UCSD-AML1 (cell line): ENCODE results near the gene GRAMD1B.

Experiments
- DNase-seq: peaks from one replicate; lab custom pipeline; 2025; ENCODE audit not compliant: unreplicated experiment; lab: John Stamatoyannopoulos, UW

The GRAMD1B gene

DNA sequence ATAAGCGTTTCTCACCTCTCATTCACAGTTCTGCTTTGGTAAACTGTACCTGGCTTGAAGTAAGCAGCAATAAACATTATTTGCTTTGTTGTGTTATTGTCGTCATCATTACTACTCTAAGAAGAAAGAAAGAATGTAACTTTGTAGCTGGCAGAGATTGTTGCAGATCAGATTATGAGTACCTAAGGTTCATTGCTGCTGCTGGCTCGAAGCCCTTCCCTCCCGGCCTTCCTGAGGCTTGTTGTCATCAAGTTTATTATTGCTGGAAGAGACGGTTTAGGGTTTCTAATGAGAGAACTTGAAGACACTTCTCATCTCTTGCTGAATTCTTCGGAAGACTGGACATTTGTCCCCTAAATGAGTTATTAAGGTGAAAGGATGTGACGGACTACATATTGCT lies 101.3 kb downstream of the GRAMD1B start:
- no peak for DNase-seq

DNA sequence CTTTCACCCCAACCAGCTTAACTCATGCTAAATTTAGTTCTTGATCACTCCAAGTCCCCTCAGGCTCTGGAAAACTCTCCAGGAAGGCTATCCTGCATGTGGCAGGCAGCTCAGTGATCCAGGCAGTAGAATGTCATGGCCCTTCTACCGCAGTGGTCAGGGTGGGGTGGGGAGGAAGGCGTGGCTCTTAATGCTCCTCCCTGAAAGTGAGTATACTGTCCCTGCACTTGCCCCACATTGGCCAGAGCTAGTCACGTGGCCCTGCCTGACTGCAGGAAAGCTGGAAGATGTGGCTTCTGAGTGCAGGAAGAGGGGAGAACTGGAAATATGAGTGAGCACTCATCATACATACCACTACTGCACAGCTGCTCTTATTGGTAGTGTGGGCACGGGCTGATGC lies 102.1 kb downstream of the GRAMD1B start:
- no peak for DNase-seq

DNA sequence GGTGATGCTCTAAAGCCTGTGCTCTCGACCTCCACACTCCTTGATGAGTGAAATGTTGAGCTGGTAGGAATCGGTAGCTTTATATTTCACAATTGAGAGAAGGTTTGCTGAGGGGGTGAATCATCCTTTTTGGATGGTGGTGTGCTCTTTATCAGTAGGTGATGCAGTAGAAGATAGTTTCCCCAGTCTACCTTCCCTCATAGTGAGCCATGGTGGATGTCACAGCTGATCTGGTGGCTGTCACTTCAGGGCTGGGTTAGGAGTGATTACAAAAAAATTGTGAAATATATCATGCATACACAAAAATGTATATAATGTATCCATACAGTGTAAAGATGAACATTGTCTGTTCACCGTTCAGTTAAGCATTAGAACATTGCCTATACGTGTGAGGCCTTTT lies 105.3 kb downstream of the GRAMD1B start:
- no peak for DNase-seq

DNA sequence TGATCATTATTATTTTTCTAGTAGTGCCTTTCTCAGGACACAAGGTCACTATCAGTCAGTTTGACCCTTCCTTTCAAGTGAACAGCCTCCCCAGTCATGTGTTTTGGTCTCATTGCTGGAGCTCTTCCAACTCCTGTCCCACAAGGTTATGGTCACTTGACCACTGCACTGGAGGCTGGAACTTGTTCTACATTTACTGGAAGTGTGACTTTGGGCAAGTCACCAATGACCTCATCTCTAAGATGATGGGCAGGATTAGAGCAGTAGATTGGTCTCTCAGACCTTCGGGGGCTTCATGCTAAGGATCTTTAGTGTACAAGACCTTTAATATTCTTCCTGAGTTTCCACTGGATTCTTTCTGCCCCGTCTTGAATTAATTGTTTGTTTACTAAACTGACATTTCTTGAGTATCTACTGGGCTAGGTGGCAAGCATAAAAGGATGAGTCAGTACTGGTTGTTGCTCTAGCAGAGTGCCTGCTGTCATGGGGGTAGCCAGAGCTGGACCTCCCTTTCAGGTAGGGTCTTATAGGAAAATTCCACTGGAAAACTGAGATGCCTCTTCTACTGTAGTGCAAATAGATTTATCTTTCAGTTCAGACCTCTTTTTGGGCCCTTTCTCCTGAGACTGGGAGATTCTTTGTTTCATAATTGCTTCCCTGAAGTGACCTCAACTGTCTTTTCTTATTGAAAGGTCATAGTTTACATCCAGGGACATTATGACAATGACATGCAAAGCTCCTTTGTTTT lies 106.8 kb downstream of the GRAMD1B start:
- no peak for DNase-seq

DNA sequence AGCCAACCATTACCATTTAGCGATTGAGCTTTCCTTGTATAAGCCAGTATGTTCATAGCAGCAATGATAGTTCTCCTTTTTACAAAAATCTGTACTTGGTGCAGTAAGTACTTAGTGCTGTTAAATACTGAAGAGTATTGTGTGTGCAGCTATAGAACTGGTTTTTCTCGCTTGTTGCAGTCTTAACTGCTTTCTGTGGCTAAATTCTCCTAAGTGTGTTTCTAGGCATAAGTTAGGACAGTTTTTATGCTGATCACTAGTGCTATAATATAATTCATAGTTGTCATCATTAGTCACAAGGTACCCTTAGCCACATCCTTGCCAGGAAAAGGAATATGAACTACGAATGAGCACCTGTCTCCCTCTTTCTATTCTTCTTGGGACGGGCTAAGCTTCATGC lies 107.7 kb downstream of the GRAMD1B start:
- DNase-seq, result no peak

DNA sequence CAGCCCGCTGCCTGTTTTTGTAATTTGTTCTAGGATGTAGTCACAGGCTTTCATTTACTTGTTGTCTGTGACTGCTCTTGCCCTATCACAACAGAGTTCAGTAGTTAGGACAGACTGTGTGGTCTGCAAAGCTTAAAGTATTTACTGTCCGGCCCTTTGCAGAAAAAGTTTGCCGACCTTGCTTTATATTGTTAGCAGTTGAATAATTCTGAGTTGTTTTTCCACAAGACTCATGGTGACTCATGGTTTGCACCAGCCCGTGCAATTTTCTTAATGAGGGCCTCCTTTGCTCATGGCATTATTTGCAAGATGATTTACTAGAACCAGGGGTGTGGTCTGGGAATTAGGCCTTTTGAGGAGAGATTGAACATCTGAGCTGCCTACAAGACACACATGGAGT lies 113.7 kb downstream of the GRAMD1B start:
- DNase-seq, result no peak

DNA sequence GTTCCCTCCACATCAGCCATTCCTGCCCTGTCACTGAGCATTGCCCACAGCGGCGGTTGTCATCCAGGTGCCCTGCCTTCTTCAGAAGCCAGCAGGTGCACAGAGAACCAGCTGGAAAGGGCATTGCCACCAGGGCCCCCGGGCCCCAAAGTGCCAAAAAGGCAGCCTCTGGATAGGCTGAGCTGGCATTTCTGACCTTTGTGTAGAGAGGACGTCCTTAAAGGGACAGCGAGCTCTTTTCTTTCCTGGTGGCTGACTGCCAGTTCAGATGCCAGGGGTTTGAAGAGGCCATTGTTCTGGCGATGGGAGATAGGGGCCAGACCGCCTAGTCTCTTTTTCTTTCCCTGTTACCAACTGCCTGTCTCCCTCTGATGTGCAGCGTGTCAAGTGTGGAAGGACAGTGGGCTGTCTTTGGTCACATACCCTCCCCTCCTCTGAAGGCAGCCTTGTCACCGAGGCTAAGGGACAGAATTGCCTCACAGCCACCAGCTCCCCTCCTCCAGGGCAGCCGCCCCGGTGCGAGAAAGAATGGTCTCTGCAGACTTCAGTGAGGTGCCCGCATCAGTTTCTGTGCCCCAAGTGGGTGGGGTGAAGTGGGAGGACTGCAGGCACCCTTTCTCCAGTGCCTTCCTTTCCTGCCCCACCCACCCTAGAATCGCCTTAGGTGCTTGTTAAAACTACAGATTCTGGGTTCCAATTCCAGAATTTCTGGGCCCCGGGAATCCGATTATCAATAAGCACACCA lies 114.7 kb downstream of the GRAMD1B start:
- no peak for DNase-seq

DNA sequence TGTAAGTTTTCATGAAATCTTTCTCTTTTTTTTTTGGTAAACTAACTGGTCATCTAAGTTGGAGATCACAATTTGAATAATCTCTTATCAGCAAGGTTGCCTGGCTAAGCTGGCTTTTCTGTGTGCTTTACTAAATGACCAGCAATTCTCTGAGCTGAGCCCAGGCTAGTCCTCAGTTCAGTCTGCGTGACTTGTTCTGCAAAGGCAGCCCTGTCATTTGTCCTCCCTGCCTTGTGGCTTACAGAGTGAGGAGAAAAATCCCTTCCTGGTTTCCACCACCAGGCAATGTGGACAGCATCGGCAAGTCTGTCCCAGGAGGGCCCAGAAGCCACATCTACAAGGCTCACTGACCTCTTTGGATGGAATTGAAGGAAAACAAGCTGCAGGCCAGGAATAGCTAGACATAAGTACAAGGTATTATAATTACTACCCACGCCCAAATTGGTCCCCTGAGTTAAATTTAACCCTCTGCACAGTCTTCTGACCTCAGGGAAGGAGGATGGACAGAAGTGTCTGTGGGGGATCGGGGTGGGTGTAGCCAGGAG lies 115.7 kb downstream of the GRAMD1B start:
- no peak for DNase-seq

DNA sequence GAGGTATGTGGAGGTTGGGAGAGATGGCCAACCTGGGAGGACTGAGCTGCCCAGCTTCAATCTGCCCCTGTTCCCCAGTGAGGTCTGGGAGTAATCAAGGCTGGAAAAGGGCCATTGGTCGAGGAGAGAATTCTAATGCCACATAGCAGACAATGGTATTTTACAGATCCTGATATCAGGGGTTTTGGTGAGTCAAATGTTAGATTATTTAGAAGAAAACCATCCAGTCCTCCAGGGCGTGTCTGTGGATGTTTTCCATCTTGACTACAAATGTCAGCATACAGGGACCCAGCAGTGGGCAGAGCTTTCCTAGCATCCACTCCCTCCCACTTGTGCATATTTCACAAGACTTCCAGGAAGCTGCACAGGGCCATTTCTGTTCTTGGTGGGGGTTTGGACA lies 116.4 kb downstream of the GRAMD1B start:
- DNase-seq, result no peak

DNA sequence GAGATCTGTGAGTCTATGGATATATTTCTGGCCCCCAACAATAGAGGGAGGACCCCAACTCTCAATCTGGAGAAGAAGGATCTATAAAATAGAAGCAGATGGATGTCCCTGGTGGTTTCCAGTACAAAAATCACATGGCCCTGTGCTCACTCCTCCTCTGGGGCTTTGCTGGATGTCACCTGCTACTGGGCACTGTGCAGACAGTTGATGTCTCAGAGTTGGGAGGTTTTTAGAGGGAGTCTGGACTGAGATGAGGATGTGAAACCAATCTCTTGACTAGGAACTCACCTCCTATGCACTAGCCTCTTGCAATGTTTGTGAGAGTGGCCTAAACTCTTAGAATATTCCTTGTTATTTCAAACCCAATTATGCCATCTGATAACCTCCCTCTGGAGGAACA lies 117.1 kb downstream of the GRAMD1B start:
- no peak for DNase-seq

DNA sequence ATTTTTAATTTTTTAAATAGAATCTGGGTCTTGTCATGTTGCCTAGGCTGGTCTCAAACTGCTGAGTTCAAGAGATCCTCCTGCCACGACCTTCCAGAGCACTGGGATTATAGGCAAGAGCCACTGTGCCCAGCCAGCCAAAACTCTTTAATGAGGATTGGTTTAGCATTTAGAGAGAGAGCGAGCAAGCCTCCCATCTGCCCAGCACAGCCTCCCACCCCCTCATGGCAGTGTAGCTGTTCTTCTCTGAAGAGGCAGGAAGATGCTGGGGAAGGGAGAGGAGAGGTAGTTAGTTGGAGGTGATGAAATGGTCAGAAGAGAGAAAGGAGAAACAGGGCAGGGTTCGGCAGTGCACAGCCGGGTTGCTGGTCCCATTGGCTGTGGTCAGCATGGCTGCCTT lies 118.7 kb downstream of the GRAMD1B start:
- no peak for DNase-seq

DNA sequence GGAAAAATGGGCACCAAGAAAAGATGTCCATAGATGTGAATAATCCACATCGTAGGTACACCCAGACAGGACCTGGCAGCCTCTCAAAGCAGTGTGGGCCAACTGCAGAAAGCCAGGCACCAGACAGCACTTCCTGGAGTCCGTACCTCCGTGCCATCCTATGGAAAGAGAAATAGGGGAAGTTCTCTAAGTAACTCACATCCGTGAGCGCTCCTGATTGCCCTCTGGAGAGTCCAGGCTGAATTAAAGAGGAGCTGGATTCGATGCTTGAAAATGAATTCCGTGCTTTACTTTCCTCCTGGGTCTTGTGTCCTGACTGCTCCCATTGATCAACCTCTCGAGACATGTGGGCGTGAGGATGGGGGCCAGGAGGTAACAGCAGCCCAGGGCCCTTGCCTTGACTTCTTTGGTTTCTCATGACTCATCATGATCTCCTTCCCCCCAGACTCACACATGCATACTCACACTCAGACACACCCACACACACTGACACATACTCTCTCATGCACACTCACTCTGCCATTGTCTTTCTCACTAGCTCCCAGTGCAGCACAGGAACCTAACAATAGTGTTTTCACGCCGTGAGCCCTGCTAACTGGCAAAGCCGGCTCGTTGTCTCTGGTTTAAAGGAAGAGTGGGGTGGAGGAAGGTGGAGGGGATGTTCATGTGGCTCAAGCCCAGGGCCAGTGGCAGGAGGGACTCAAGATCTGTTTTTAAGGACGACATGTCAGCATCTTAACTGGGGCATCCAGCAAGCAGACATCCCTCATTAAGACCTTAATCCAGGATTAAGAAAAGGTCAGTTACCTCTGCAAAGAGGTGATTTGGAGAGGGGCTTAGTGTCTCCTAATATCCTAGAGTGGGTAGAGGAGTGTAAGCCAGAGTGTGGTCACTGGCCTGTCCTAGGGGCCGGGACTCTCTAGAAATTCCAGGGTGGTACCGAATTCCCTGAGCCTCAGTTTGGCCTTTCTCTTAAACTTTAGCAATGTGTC lies 120.2 kb downstream of the GRAMD1B start:
- no peak for DNase-seq

DNA sequence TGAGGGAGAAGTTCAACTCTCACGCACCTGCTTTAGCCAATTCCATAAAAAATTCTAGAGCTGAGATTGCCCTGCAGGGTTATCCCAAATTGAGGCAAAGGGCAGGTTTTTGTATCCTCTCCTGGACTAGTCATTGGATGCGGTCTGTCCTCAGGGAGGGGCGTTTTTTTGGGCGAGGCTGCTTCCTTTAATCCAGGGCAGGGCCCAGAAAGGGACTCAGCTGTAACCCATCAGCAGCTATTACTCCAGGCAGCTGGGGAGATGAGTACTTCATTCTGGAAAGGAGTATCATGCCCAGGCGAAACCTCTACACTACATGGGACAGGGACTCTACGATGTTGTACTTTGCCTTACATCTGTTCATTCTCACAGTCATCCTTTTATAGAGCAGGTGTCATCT lies 121.0 kb downstream of the GRAMD1B start:
- DNase-seq, result no peak

DNA sequence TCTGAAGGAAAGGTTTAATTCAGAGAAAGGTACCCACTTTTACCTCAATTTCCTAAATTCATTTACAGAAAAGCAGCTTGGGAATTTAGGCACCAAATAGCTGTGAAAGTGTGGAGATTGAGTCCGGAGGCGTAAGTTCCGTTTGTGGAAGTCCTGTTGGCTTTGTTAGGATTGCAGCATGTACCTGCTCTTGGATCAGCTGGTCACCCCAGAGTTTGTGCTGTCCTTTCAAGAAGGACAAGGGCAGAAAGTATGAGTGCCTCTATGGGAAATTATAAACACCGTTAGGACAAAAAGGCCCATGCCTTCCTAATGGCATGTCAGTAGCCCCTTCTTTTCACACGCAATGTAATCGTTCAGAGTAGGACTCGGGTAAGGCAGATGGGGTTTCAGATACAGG lies 126.6 kb downstream of the GRAMD1B start:
- DNase-seq, result no peak

DNA sequence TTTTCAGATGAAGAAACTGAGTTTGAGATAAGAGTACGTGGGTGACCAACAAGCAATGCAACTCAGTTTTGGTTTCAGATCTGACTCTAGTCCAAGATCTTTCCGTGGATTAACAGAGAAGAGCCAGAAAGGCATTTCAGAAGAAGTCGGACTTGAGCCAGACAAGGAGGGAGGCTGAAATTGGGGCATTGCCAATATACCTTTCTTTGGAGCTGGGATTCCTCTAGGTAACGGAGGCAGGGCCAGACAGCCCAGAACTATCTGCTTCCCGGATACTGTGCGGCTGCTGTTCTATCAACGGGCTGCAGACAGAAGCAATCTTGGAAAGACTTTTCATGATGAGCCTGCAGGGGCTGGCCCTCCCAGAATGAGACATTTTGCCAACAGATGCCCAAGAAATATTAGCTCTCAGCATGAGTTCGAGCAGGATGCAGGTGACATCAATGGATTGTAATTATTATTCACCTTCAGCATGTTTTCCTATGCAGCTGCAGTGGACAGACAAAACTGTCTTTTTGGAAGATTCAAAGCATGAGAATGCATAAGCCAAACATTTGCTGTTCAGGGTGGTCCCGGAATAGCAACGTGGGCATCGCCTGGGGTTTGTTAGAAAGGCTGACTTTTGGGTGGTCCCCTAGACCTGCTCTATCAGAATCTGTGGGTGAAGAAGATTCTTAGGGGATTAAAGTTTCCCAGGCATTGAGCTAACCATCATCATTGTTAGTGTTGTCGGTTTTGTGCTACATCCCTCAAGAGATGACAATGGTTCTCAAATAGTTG lies 128.7 kb downstream of the GRAMD1B start:
- no peak for DNase-seq

DNA sequence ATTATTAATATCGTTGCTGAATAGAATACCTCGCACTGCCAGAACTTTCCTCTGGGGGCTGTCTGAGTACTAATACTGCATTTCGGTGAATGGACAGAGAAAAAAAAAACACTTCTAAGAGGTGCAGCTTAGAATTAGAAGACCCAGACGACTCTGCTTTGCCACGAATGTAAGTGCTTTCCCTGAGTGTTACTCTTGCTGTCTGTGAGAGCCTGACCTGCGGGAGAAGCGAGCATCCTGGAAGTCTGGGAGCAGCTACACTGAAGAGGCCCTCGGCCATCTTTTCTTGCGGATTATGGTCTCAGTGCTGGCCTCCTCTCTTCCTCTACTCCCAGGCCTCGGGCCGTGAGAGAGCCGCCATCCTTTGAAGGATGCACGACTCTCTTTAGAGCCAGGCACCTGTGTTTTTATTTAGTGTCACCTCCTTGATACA lies 129.5 kb downstream of the GRAMD1B start:
- DNase-seq, result no peak

DNA sequence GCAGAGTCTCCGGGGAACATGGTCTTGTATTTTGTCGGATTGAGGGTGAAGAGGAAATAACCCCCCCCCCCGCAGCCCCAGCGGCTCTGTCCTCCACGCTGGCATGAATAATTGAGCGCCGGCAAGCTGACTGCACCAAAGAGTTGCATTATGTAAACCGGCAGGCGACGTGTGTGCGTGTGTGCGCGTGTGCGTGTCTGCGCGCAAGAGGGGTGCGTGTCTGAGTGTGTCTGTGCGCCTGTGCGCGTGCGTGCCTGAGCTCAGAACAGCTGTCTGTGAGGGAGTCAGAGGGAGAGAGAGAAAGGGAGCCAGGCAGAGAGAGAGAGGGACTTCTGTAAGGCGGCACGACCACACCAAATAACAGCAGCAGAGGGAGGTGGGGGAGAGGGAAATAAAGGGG lies 129.9 kb downstream of the GRAMD1B start:
- no peak for DNase-seq

DNA sequence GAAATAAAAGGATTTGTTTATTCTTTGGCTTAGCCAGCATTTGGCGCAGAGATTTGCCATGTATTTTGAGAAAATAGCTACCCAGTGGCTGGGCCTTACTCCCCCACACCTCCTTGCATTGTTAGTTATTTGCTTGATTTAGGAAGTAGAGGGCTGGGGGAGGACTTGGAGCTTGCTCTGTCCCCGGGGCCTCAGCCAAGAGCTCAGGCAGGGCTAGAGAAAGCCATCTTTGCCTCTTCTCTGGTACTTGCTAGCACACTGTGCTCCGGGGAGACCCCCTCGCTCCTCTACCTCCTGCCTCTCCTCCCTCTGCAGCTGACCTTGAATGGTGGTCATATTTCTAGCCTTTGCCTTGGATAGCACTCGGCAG lies 131.3 kb downstream of the GRAMD1B start:
- DNase-seq, result no peak

DNA sequence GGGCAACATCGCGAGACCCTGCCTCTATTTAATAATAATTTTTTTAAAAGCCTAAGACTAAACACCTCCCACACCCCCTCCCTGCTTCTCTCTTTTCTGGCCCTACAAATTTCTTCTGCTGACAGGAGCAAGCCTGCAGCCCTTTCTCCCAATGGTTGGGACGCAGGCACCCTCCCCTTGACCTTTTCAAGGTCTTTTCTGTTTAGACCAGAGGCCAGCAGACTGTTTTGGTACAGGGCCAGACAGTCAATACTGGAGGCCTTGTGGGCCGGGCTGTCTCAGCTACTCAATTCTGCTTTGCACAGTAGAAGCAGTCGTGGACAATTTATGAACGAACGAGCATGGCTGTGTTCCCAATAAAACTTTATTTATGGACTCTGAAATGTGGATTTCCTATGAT lies 132.1 kb downstream of the GRAMD1B start:
- no peak for DNase-seq

DNA sequence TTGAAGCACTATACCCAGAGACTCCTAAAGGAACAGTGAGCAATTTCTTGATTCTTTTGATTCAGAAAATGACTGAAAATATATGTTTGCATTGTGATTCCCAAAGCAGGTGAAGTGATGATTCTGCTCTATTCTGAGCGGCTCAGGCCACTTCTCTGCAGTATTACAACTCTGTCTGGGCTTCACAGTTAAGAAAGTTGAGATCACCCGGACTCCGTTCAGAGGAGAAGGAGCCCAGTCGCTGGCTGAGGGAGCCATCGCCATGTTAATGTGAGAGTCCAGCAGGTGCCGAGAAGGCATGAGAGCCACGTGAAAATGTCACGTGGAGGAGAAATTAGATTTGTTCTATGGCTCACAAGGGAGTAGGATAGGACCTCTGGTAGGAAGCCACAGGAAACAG lies 132.8 kb downstream of the GRAMD1B start:
- no peak for DNase-seq

DNA sequence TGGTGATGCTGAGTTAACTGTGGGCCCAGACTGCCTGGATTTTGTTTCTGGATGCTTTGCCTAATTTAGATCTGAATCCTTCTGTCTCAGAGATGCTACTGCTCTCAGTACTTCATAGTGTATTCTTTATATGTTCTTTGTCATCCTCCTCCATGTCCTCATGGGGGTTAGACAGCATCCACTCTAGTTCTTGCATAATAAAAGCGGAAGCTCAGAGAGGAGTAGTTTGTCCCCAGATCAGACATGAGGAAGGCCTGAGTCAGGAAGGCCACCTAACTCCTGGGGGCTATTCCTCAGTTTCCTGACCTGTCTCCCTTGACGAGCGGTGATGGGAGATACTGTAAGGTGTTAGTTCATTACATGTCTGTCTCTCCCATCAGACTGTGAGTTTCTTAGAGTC lies 134.2 kb downstream of the GRAMD1B start:
- DNase-seq, result no peak
